Body of pancreas (tissue), 4 donors: ENCODE data around the gene TBRG1. TPM values are rescaled to one million over a fixed set of nuclear protein-coding genes. Genes with fewer than 3 reads are reported as not detected.

ENCODE experiments used
- ATAC-seq: fragments of 150-250 bp; one replicate; pipeline ENCODE4 v1.9.1; 2016
- DNase-seq, 4 donors: peaks; one replicate each; pipeline ENCODE4 v3.0.0-alpha.2; 2019
- H3K27ac ChIP-seq, 4 donors: fragments of 200-600 bp; sonication (generic); 1 replicate in 3 of 4; 2 replicates in 1 of 4; pipeline versions ENCODE4 v1.5.1 to v1.6.1; 2016 to 2019; ENCODE audit warnings: mild to moderate bottlenecking in 1 of 4, mixed read lengths in 1 of 4, moderate library complexity in 1 of 4
- H3K27me3 ChIP-seq, 2 donors: fragments of 200-600 bp; sonication (generic); one replicate each; pipeline ENCODE4 v1.6.0; 2016; ENCODE audit warnings: mild to moderate bottlenecking in 1 of 2
- H3K36me3 ChIP-seq, 2 donors: fragments of 200-600 bp; sonication (generic); replicated peaks in 1 of 2; 2 replicates each; pipeline ENCODE4 v1.5.1; 2016; ENCODE audit warnings: low read depth in 2 of 2; ENCODE audit not compliant: insufficient read depth in 1 of 2
- H3K4me1 ChIP-seq: fragments of 200-600 bp; sonication (generic); one replicate; pipeline ENCODE4 v1.6.0; 2016
- H3K4me3 ChIP-seq, 2 donors: fragments of 200-600 bp; sonication (generic); 1 replicate in 1 of 2; 2 replicates in 1 of 2; pipeline ENCODE4 v1.5.1; 2016 to 2019
- H3K9me3 ChIP-seq, 3 donors: fragments of 200-600 bp; sonication (generic); 1 replicate in 2 of 3; 2 replicates in 1 of 3; pipeline ENCODE4 v1.5.1; 2016
- CTCF ChIP-seq, 7 experiments: fragments of 450-650 bp in 4 of 7; fragments of 200-600 bp in 3 of 7; sonication (generic) in 3 of 7; IDR thresholded peaks; one replicate each; pipeline ENCODE4 v1.5.1; 2016 to 2019; ENCODE audit warnings: antibody characterized with exemption in 7 of 7
- POLR2A ChIP-seq, 3 donors: fragments of 450-650 bp; IDR thresholded peaks; one replicate each; pipeline ENCODE4 v1.6.1; 2016; ENCODE audit warnings: antibody characterized with exemption in 3 of 3, mild to moderate bottlenecking in 2 of 3
- WGBS, 2 donors: methylation state at CpG; one replicate each; pipeline ENCODE4 v1.1.5; 2017; 5-methylcytosine and 5-hydroxymethylcytosine counted together
- intact Hi-C: fragments of 100-400 bp; cut with DNase I; formaldehyde crosslinking; loops from one replicate; pipeline ENCODE4 v1.15.1; 2023
- total RNA-seq, 2 donors: library from RNA; depleted of rRNA; stranded (reverse); fragments of >200 nt; gene quantifications; one replicate each; pipeline ENCODE4 v1.1.0, GENCODE V29; 2016

TBRG1 gene
- total RNA-seq, 2 donors from 2014 or later, result 18.9 to 23.4 TPM

- Histone ChIP-seq H3K27ac (no peak overlapping the region), H3K36me3 (peaks cover 0 to 8% of the 10 kb centered on the region in 2 donors), H3K4me1 (peaks cover 18% of the 10 kb centered on the region), H3K27me3 (no peaks in the 10 kb centered on the region), H3K4me3 (no peak overlapping the region), H3K9me3 (no peaks in the 10 kb centered on the region)
- 57 to 58% methylated on average over 4 of the region's 4 CpGs for WGBS, 2 donors
- intact Hi-C loops, result no loop called here
- DNase-seq, result no peak
- TF ChIP-seq CTCF (IDR thresholded peaks at IDR 0.05), result no peak
- no peak for TF ChIP-seq POLR2A (IDR thresholded peaks at IDR 0.05)
- ATAC-seq, result no peak
Measured at GRCh38 chr11:124623861-124624525, 1.3 kb downstream of the TBRG1 start.

- Histone ChIP-seq H3K27ac (no peak overlapping the region), H3K27me3 (no peaks in the 10 kb centered on the region), H3K9me3 (no peaks in the 10 kb centered on the region), H3K4me1 (peaks cover 18% of the 10 kb centered on the region), H3K36me3 (peaks cover 0 to 10% of the 10 kb centered on the region in 2 donors), H3K4me3 (no peak overlapping the region)
- DNase-seq (no peak), ATAC-seq (no peak)
- TF ChIP-seq POLR2A (IDR thresholded peaks at IDR 0.05) (no peak), CTCF (IDR thresholded peaks at IDR 0.05) (no peak)
- WGBS, 2 donors, result 86 to 93% methylated on average over 3 of the region's 3 CpGs
- intact Hi-C loops, result no loop called here
Measured at GRCh38 chr11:124625504-124626168, 3.0 kb downstream of the TBRG1 start.

GRCh38 chr11:124627546-124627945, 4.9 kb downstream of the TBRG1 start:
- no peaks in the 10 kb centered on the region for H3K27me3 ChIP-seq
- WGBS, 2 donors, result 82 to 93% methylated on average over 5 of the region's 5 CpGs
- intact Hi-C loops, result no loop called here
- H3K9me3 ChIP-seq, result no peaks in the 10 kb centered on the region
- H3K4me1 ChIP-seq, result peaks cover 13% of the 10 kb centered on the region
- DNase-seq (no peak), ATAC-seq (no peak)
- H3K27ac ChIP-seq, result no peak overlapping the region
- TF ChIP-seq POLR2A (IDR thresholded peaks at IDR 0.05) (no peak), CTCF (IDR thresholded peaks at IDR 0.05) (no peak)
- no peak overlapping the region for H3K4me3 ChIP-seq
- H3K36me3 ChIP-seq, result peaks cover 7 to 27% of the 10 kb centered on the region in 2 donors

GRCh38 chr11:124629961-124630360, 7.3 kb downstream of the TBRG1 start:
- H3K27me3 ChIP-seq, result no peaks in the 10 kb centered on the region
- TF ChIP-seq CTCF (IDR thresholded peaks at IDR 0.05) (no peak), POLR2A (IDR thresholded peaks at IDR 0.05) (no peak)
- WGBS, 2 donors, result 70 to 72% methylated on average over 4 of the region's 4 CpGs
- peaks cover 10 to 34% of the 10 kb centered on the region in 2 donors for H3K36me3 ChIP-seq
- no peak for DNase-seq
- H3K9me3 ChIP-seq, result no peaks in the 10 kb centered on the region
- H3K27ac ChIP-seq, result no peak overlapping the region
- ATAC-seq, result no peak
- H3K4me1 ChIP-seq, result no peaks in the 10 kb centered on the region
- no peak overlapping the region for H3K4me3 ChIP-seq
- intact Hi-C loops, result no loop called here
